GM06990 (cell line): ENCODE data around the gene FH.

ENCODE experiments used
- DNase-seq: peaks from one replicate; pipeline ENCODE4 v3.0.0-alpha.2; 2011; ENCODE audit not compliant: insufficient read length; ENCODE audit errors: extremely low read depth
- H3K27me3 ChIP-seq: replicated peaks from 2 replicates; pipeline ENCODE4 v1.6.0; 2011; ENCODE audit warnings: low read length; ENCODE audit not compliant: control insufficient read depth, insufficient read depth
- H3K36me3 ChIP-seq: 2 replicates; pipeline ENCODE4 v1.5.1; 2011; ENCODE audit warnings: low read length; ENCODE audit not compliant: control insufficient read depth, insufficient read depth
- H3K4me3 ChIP-seq: replicated peaks from 2 replicates; pipeline ENCODE4 v1.5.1; 2011; ENCODE audit warnings: low read depth, mild to moderate bottlenecking, control low read depth, low read length
- TF ChIP-seq, protein P1 (sequence below): IDR thresholded peaks from 2 replicates; pipeline ENCODE4 v1.5.1; 2011; ENCODE audit warnings: low read length, control low read depth, mild to moderate bottlenecking, inconsistent platforms; ENCODE audit not compliant: insufficient read depth, poor library complexity, severe bottlenecking

FH gene

DNA sequence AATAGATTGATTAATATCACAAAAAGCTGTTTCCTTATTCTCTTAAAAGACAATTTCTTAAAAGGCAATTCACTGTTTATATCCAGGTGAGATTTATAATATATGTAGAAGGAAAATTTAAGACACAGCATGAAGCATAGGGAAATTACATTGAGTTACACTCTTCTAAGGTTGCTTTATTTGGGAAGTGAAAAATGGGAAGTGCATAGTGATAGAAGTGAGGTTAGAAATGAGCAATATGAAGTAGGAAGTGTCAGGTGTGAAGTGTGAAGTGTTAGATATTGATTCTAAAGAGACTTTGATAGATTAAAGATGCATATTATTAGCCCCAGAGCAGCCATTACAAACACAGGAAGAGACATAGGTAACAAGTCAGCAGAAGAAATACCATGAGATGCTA, 40.3 kb downstream of the FH start:
- H3K27me3 ChIP-seq = no peaks in the 10 kb centered on the region
- TF ChIP-seq, protein P1, sequence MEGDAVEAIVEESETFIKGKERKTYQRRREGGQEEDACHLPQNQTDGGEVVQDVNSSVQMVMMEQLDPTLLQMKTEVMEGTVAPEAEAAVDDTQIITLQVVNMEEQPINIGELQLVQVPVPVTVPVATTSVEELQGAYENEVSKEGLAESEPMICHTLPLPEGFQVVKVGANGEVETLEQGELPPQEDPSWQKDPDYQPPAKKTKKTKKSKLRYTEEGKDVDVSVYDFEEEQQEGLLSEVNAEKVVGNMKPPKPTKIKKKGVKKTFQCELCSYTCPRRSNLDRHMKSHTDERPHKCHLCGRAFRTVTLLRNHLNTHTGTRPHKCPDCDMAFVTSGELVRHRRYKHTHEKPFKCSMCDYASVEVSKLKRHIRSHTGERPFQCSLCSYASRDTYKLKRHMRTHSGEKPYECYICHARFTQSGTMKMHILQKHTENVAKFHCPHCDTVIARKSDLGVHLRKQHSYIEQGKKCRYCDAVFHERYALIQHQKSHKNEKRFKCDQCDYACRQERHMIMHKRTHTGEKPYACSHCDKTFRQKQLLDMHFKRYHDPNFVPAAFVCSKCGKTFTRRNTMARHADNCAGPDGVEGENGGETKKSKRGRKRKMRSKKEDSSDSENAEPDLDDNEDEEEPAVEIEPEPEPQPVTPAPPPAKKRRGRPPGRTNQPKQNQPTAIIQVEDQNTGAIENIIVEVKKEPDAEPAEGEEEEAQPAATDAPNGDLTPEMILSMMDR = no peak
- H3K4me3 ChIP-seq = no peak overlapping the region
- no peaks in the 10 kb centered on the region for H3K36me3 ChIP-seq
- no peak for DNase-seq

DNA sequence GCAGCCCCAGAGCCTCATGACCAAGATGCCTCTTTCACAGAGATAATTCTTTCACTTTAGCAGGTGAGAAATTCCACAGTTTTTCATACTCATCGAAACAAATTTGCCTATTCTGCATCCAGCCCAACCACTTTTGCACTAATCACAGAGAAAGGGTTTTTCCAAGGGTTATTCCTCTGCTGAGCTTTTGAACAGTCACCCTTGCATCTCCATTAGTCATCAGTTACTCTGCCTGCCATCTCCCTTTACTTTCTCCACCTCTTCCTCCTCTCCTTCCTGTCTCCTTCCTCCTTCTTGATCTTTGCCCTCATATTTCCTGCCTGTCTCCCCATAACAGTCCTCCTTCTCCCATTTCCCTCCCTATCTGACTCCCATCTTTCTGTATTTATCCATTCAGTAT, 43.9 kb downstream of the FH start:
- Histone ChIP-seq H3K27me3 (no peaks in the 10 kb centered on the region), H3K36me3 (no peaks in the 10 kb centered on the region), H3K4me3 (no peak overlapping the region)
- TF ChIP-seq, protein P1 = no peak
- DNase-seq = no peak

DNA sequence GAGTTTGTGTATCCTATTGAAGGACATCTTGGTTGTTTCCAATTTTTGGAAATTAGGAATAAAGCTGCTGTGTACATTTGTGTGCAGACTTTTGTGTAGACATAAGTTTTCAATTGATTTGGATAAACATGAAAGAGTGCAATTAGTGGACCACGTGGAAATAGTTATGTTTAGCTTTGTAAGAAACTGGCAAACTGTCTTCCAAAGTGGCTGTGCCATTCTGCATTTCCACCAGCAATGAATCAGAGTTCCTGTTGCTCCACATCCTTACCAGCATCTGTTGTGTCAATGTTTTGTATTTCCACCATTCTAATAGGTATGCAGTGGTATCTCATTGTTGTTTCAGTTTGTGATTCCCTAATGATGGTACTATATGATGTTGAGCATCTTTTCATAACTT, 46.5 kb downstream of the FH start:
- no peak overlapping the region for H3K4me3 ChIP-seq
- DNase-seq = no peak
- TF ChIP-seq, protein P1 = no peak
- H3K36me3 ChIP-seq = no peaks in the 10 kb centered on the region
- no peaks in the 10 kb centered on the region for H3K27me3 ChIP-seq

DNA sequence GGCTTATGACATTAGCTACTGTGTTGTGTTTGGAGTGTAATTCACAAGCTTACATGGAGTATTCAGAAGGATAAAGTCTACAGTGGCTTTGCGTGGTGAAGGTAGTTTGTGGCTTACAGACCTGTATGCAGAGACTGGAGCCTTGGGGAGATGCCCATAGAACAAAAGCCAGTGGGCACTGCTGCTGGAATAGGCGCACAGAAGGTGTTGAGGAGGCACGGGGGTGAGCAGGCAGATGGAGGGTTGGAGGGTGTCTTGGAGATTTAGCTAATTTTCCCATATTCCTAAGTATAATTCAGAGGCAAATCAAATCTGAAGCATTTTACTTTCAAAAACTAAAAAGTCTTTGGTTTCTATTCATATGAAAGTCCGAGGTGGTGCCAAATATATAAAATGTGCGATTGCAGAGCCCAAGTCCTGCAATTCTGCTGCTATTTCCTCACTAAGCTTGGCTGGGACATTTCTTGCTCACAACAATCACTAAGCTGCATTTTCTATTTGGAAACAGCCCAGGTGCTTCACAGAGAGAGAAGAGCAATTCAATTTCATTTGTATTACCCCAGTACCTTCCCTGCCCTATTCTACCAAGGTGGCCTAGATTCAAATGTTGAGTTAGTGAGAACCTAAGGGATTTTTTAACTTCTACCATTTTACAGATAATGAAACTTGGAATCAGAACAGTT, 48.5 kb downstream of the FH start:
- no peak overlapping the region for H3K4me3 ChIP-seq
- DNase-seq = no peak

DNA sequence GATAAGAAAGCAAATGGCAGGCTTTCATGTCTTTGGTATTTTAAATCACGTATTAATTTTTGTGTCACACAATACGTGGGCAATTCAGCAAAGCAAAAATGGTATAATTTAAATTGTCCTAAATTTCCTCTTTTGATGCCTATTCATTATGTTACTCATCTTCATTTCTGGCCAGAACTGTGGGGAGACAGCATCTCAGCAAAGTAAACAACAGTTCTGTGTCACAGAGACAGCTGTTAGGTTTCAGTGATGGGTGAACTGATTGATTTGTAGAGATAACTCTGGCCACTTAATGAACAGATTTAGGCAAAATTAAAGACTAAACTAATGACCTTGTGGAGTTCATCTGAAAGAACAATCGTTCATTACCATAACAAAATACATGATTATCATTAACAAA, 49.2 kb downstream of the FH start:
- Histone ChIP-seq H3K4me3 (no peak overlapping the region), H3K36me3 (no peaks in the 10 kb centered on the region), H3K27me3 (no peaks in the 10 kb centered on the region)
- TF ChIP-seq, protein P1 = no peak
- DNase-seq = no peak

More for the DNA sequence above, 48.5 kb downstream of the FH start:
- no peaks in the 10 kb centered on the region for H3K27me3 ChIP-seq
- H3K36me3 ChIP-seq = no peaks in the 10 kb centered on the region
- TF ChIP-seq, protein P1 = no peak

DNA sequence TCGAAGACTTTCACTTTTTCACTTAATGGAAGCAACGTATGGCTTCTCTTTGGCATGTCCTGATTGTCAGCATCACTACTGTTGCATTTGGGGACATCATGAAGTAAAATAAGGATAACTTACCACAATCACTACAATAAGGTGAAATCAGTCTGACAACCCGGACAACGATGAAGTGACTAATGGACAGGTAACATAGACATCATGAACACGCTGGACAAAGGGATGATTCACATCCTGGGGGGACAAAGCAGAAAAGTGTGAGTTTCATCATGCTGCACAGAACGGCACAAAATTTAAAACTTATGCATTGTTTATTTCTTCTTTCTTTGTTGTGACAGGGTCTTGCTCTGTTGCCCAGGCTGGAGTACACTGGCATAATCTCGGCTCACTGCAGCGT, 53.9 kb downstream of the FH start:
- H3K36me3 ChIP-seq = no peaks in the 10 kb centered on the region
- H3K4me3 ChIP-seq = no peak overlapping the region
- TF ChIP-seq, protein P1 = no peak
- H3K27me3 ChIP-seq = no peaks in the 10 kb centered on the region
- no peak for DNase-seq
